Loucy (cell line): ENCODE results near the gene ZNF394.

ENCODE experiments used
- H2AFZ ChIP-seq: fragments of 200-600 bp; sonication (generic); 2 replicates; pipeline ENCODE4 v1.6.0; 2016; ENCODE audit warnings: antibody characterized with exemption, mild to moderate bottlenecking, low read length, moderate library complexity
- H3F3A ChIP-seq: fragments of 200-600 bp; 2 replicates; pipeline ENCODE4 v1.6.0; 2016; ENCODE audit warnings: antibody characterized with exemption, low read depth, mild to moderate bottlenecking
- H3K27me3 ChIP-seq: fragments of 200-600 bp; sonication (generic); 2 replicates; pipeline ENCODE4 v1.6.1; 2014; ENCODE audit warnings: low read length, mild to moderate bottlenecking; ENCODE audit not compliant: insufficient read depth, poor library complexity, severe bottlenecking
- H3K36me3 ChIP-seq: fragments of 200-600 bp; sonication (generic); 2 replicates; pipeline ENCODE4 v1.6.1; 2016; ENCODE audit warnings: low read length; ENCODE audit not compliant: insufficient read depth
- H3K4me1 ChIP-seq: fragments of 200-600 bp; sonication (generic); 2 replicates; pipeline ENCODE4 v1.5.1; 2014; ENCODE audit warnings: low read length, mild to moderate bottlenecking; ENCODE audit not compliant: insufficient read depth, poor library complexity, severe bottlenecking
- H3K4me2 ChIP-seq: fragments of 200-600 bp; sonication (generic); 2 replicates; pipeline ENCODE4 v1.6.0; 2014; ENCODE audit warnings: antibody characterized with exemption, low read length, low read depth, mild to moderate bottlenecking; ENCODE audit not compliant: poor library complexity, severe bottlenecking
- H3K4me3 ChIP-seq: fragments of 200-600 bp; sonication (generic); 2 replicates; pipeline ENCODE4 v1.5.1; 2014; ENCODE audit warnings: low read length, mild to moderate bottlenecking, mixed read lengths; ENCODE audit not compliant: poor library complexity, severe bottlenecking
- H3K79me2 ChIP-seq: fragments of 200-600 bp; sonication (generic); 2 replicates; pipeline ENCODE4 v1.6.1; 2014; ENCODE audit warnings: low read length; ENCODE audit not compliant: insufficient read depth
- H3K9ac ChIP-seq: fragments of 200-600 bp; sonication (generic); 2 replicates; pipeline ENCODE4 v1.6.0; 2014; ENCODE audit warnings: mild to moderate bottlenecking, low read depth, low read length, moderate library complexity; ENCODE audit not compliant: poor library complexity, severe bottlenecking
- H3K9me2 ChIP-seq: fragments of 200-600 bp; sonication (generic); replicated peaks from 2 replicates; pipeline ENCODE4 v1.6.1; 2016; ENCODE audit warnings: low read depth, low read length, mixed read lengths
- H3K9me3 ChIP-seq: fragments of 200-600 bp; sonication (generic); 2 replicates; pipeline ENCODE4 v1.6.1; 2014; ENCODE audit warnings: mild to moderate bottlenecking, antibody characterized with exemption, low read length, low read depth; ENCODE audit not compliant: insufficient read depth
- H4K20me1 ChIP-seq: fragments of 200-600 bp; sonication (generic); 2 replicates; pipeline ENCODE4 v1.6.0; 2014; ENCODE audit warnings: antibody characterized with exemption, low read length, mild to moderate bottlenecking; ENCODE audit not compliant: insufficient read depth, poor library complexity, severe bottlenecking
- CTCF ChIP-seq: fragments of 200-600 bp; sonication (generic); conservative IDR thresholded peaks from 2 replicates; pipeline ENCODE4 v1.5.1; 2014; ENCODE audit warnings: mild to moderate bottlenecking, antibody characterized with exemption, low read length
- EZH2phosphoT487 ChIP-seq: fragments of 200-600 bp; IDR thresholded peaks from 2 replicates; pipeline ENCODE4 v1.6.1; 2018; ENCODE audit warnings: antibody characterized with exemption, mild to moderate bottlenecking, moderate library complexity, borderline replicate concordance

The ZNF394 gene

GRCh38 chr7:99447943-99448342, 52.1 kb downstream of the ZNF394 start:
- 0 out of 2 replicates have a peak, but pooled peaks have one; percentile 20 for TF ChIP-seq CTCF
- no peak for TF ChIP-seq EZH2phosphoT487
- Histone ChIP-seq H3K9me3 (no peaks in the 10 kb centered on the region), H3F3A (no peaks in the 10 kb centered on the region), H3K9me2 (no peaks in the 10 kb centered on the region), H3K79me2 (peaks cover 4% of the 10 kb centered on the region; the same call in 1 of the 2 replicates), H3K4me3 (no peak overlapping the region), H3K27me3 (no peaks in the 10 kb centered on the region), H4K20me1 (no peaks in the 10 kb centered on the region), H3K36me3 (peaks cover 64% of the 10 kb centered on the region; the same call in 1 of the 2 replicates), H3K4me1 (no peaks in the 10 kb centered on the region), H2AFZ (no peak overlapping the region), H3K9ac (no peak overlapping the region), H3K4me2 (no peak overlapping the region)

GRCh38 chr7:99446096-99446495, 54.0 kb downstream of the ZNF394 start:
- Histone ChIP-seq H2AFZ (no peak overlapping the region), H3K4me1 (peaks cover 4% of the 10 kb centered on the region), H3K4me2 (no peak overlapping the region), H3K79me2 (peaks cover 19% of the 10 kb centered on the region; the same call in 1 of the 2 replicates), H3F3A (no peaks in the 10 kb centered on the region), H4K20me1 (peaks cover 4% of the 10 kb centered on the region), H3K27me3 (no peaks in the 10 kb centered on the region), H3K36me3 (peaks cover 53% of the 10 kb centered on the region; the same call in 1 of the 2 replicates), H3K9me3 (no peaks in the 10 kb centered on the region), H3K4me3 (no peak overlapping the region), H3K9me2 (no peaks in the 10 kb centered on the region), H3K9ac (no peak overlapping the region)
- TF ChIP-seq CTCF (no peak), EZH2phosphoT487 (no peak)
